GM19240 (cell line): ENCODE data around the gene PVALB.
A peak's percentile ranks its signal among the peaks of the same experiment; 100 is the strongest.

ENCODE experiments used
- DNase-seq: peaks from one replicate; pipeline ENCODE4 v3.0.0; 2011; ENCODE audit warnings: low spot score; ENCODE audit not compliant: insufficient read length

Gene PVALB

DNA sequence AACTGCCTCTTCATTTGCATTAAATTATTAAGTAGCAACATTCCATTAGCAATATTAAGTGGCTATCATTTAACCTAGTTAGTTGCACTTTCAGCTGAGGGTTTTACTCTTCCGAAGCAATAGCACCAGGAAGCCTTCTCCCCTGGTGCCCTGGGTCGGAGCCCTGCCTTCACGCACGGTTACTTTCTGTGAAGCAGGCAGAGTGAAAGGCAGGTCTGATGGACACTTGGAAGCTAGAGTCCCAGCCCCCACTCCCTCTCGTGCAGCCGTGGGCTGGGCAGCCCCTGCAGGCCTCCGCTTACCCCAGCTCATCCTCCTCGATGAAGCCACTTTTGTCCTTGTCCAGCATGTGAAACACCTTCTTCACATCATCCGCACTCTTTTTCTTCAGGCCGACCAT lies 2.0 kb downstream of the PVALB start:
- no peak for DNase-seq

- no peak for DNase-seq
Measured at GRCh38 chr22:36811094-36811800, 5.6 kb downstream of the PVALB start.

DNA sequence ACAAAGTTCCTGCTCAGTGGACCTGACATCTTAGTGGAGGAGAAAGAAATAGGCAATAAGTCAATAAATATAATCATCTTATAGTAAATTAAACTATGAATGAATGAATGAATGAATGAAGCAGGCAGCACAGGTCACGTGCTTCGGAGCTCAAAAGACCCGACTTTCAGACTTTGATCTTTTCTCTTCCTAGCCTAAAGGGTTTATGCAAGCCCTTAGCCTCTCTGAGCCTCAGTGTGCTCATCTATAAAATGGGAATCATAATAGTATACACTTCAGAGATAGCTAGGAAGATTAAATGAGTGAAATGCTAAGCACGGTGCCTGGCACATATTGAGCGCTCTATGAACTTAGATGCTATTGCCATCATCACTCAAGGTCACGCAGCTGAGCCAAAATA lies 7.5 kb downstream of the PVALB start:
- no peak for DNase-seq

DNA sequence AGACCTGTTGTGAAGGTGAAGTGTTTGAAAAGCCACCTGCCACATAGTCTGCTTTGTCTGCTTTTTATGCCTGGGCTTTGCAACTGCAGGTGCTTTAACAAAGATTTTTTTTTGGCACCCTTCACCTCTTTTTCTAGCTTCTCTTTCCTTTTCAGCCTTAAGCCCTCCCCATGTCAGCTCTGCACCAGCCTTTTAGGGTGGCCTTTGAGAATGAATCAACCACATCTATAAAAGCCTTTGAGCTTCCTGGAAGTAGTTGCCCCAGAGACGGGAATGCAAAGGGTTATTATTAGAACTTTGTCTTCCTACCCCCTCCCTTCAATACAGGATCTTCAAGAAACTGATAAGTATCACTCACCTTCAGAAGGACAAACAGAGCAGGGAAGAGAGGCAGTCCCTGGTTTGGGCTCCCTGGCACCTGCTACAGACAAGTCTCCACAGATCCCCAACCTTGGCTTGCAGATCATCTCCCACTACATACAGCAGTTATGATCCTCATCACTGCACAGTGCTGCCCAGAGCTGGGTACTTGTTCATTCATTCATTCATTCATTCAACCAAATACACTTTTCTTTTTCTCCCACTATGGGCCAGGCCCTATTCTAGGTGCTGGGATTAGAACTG lies 8.0 kb downstream of the PVALB start:
- no peak for DNase-seq

DNA sequence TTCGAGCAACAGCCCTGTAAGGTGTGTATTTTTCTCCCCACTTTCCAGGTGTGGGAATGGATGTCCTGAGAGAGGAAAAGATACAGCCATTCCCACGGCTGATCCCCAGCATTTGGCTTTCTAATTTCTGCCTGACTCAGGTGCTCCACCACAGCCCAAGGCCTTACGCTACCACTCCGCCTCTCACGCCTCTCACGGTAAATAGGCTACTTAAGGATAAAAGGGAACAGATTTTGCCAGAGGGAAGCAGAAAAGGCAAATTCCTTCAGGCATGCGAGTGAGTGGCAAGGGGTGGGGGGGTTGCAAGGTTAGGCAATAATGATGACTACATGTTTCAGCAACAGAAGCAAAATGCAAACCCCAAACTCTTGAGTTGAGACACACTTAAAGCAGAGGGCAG lies 9.2 kb downstream of the PVALB start:
- no peak for DNase-seq

GRCh38 chr22:36806835-36807234 lies 10.0 kb downstream of the PVALB start:
- DNase-seq: no peak

GRCh38 chr22:36803358-36803757 lies 13.5 kb downstream of the PVALB start:
- DNase-seq: no peak

DNA sequence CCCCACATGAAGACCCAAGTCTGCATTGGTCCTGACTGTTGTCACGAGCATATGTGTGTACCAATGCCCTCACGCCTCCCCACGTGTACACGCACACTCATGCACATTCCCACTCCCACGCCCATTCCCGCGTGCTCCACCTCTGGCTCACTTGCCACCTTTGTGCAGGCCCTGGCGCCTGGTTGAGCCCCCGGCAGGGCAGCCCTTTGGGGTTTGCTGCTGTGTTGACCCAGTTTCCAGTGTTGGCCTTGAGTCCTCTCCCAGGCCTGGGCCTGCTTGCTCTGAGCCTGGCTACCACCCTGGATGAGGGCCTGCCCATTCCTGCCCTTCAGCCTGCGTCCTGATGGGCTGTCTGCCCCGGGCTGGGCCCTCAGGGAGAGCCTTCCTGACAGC lies 18.2 kb downstream of the PVALB start:
- DNase-seq: no peak

- no peak for DNase-seq
Measured at GRCh38 chr22:36797911-36798673, 18.7 kb downstream of the PVALB start.

GRCh38 chr22:36797374-36797773 lies 19.5 kb downstream of the PVALB start:
- DNase-seq: no peak

DNA sequence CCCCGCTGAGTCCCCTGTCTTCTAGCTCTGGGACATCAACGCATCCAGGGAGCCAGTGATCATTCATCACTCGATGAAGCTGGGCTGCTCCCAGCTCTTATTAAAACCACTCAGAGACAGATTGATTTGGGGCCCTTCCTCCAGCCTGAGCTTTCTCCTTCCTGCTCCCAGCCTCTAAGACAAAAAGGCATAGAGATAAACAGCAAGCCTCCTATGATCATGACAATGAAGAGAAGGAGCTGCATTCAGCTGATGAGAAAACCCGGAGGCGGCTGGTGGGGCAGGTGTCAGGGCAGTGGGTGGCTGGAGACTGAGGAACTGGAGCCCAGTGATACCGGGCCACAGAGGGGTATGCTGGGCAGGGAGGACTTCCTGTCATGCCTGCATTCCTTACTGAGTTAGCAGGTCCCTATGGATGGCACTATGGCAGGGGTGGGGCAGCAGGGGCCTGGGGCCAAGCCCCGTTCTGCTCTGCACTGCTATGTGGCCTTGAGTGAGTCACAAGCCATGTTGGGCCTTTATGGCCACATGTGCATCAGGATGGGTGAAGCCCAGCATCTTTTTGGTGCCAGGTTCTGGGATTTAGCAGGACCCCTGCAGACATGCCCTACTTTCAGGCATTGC lies 20.2 kb downstream of the PVALB start:
- no peak for DNase-seq

- no peak for DNase-seq
Measured at GRCh38 chr22:36795633-36796032, 21.2 kb downstream of the PVALB start.

DNA sequence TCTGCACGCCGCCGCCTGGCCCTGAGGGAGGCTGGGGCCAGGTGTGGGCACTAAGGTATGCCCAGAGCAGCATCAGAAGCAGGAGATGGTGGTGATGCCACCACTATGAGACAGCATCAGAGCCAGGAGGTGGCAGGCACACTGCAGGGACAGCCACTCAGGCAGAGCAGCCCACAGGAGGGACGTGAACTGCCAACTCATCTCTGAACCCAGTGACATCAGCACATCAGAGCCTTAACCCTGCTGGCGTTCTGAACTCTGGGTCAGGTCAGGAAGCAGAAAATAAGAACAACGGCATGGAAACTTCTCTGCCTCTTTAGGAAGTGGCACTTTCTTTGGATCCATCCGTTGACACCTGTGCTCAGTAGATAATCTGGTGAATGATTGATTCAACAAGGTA lies 26.2 kb downstream of the PVALB start:
- no peak for DNase-seq

DNA sequence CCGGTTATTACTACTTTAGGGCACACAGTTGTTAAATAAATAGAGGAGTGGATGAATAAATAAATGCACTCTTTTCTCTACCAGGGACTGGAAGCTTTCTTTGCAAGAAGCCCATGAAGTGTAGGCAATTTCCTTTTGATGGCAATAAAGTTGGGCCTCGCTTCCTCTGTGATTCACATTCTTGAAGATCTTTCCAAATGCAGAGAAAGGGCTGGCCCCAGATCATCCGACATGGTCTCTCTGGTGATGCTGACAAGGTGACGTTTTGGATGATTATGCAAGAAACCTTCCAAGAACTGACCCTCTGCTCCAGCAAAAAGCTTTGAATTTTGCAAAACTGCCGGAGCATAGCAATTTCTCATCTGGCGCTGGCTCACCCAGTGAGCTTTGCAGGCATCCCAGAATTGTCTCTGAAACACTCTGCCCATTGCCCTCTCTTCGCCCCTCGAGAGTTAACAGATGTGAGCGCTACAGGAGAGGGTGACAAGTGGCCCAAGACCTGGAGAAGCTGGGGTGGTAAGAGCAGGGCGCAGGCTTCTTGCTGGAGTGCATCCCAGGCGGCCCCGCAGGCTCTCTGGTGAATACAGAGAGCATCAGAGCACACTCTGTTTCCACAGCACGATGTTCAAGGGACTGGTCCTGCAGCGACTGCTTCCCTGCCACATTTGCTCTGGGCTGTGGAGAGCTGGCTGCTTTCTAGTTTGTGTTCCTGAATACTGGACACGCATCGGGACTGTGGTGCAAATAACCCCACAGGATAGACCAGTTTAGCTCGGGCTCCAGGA lies 29.4 kb downstream of the PVALB start:
- DNase-seq: no peak

DNA sequence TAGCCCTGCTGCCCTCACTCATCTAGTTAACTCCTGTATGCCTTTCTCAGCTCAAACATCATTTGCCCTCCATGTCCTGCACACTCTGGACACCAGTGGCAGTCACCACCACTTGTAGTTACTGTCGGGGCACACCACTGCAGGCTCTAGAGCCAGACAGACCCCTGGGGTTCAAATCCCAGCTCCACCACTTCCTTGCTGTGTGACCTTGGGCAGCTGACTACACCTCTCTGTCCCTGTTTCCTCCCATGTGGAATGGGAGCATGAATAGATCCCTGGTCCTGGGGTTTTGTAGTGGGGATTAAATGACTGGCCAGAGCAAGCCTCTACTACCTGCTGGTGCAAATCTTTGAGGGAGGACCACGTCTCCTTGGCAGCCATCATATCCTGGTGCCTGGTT lies 33.1 kb downstream of the PVALB start:
- DNase-seq: no peak

GRCh38 chr22:36781656-36782627 lies 34.9 kb downstream of the PVALB start:
- DNase-seq: peak; percentile 81

GRCh38 chr22:36778020-36778419 lies 38.8 kb downstream of the PVALB start:
- DNase-seq: no peak

GRCh38 chr22:36776722-36777121 lies 40.1 kb downstream of the PVALB start:
- DNase-seq: no peak

GRCh38 chr22:36775964-36776669 lies 40.7 kb downstream of the PVALB start, which contains the start of gene IFT27:
Gene IFT27 (minus strand): TSS chr22:36776119. CDS start chr22:36775707, 412 bp downstream.
- DNase-seq: peak; percentile 97
